PC-3 (cell line): ENCODE data around the gene ICAM2.
A peak's percentile ranks its signal among the peaks of the same experiment; 100 is the strongest.

ENCODE experiments used
- EZH2phosphoT487 ChIP-seq: fragments of 300-600 bp; sonication (generic); IDR thresholded peaks from 2 replicates; pipeline ENCODE4 v1.6.1; 2018; ENCODE audit warnings: mild to moderate bottlenecking, antibody characterized with exemption, low read length, borderline replicate concordance
- TF ChIP-seq, protein P1 (sequence below): fragments of 300-600 bp; sonication (generic); conservative IDR thresholded peaks from 2 replicates; pipeline ENCODE4 v1.5.1; 2017; ENCODE audit warnings: antibody characterized with exemption, low read depth, mild to moderate bottlenecking, low read length

DNA sequence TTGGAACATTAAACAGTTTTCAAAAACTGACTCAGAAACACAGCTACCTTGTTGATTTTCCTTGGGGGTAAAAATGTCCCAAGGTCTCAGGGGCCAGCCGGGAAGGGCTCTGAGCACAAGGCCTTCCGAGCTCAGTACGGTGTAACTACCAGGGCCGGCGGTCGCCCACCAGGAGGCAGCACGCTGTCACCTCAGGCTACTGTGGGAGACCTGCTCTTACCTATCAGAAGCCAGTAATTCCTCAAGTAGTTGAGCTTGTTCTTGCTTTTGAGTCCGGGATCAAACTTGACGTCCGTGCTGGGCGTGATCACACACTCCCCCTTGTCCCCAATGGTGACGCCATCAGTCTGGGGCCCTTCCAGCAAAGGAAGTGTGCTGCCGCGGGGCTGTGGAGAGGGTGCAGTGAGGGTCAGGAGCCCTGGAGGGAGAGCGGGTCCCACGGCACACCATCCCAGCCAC lies 43.4 kb upstream of the ICAM2 start:
- TF ChIP-seq, protein P1, sequence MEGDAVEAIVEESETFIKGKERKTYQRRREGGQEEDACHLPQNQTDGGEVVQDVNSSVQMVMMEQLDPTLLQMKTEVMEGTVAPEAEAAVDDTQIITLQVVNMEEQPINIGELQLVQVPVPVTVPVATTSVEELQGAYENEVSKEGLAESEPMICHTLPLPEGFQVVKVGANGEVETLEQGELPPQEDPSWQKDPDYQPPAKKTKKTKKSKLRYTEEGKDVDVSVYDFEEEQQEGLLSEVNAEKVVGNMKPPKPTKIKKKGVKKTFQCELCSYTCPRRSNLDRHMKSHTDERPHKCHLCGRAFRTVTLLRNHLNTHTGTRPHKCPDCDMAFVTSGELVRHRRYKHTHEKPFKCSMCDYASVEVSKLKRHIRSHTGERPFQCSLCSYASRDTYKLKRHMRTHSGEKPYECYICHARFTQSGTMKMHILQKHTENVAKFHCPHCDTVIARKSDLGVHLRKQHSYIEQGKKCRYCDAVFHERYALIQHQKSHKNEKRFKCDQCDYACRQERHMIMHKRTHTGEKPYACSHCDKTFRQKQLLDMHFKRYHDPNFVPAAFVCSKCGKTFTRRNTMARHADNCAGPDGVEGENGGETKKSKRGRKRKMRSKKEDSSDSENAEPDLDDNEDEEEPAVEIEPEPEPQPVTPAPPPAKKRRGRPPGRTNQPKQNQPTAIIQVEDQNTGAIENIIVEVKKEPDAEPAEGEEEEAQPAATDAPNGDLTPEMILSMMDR: peak; percentile 75
- no peak for TF ChIP-seq EZH2phosphoT487
